GM23248 (cell line): ENCODE results near the gene EPHA1. TPM values are rescaled to one million over a fixed set of nuclear protein-coding genes. Genes with fewer than 3 reads are reported as not detected.

ENCODE experiments used
- DNase-seq: peaks from one replicate; pipeline ENCODE4 v3.0.0-alpha.2; 2015
- H2AFZ ChIP-seq: fragments of 200-600 bp; sonication (generic); 2 replicates; pipeline ENCODE4 v1.6.1; 2016; ENCODE audit warnings: antibody characterized with exemption
- H3F3A ChIP-seq: fragments of 200-600 bp; sonication (generic); 2 replicates; pipeline ENCODE4 v1.6.1; 2016; ENCODE audit warnings: mild to moderate bottlenecking, antibody characterized with exemption, mixed run types; ENCODE audit not compliant: insufficient read depth
- H3K27ac ChIP-seq: fragments of 200-600 bp; sonication (generic); 2 replicates; pipeline ENCODE4 v1.5.1; 2016; ENCODE audit warnings: mild to moderate bottlenecking
- H3K27me3 ChIP-seq: fragments of 200-600 bp; sonication (generic); replicated peaks from 2 replicates; pipeline ENCODE4 v1.6.1; 2016; ENCODE audit warnings: mild to moderate bottlenecking; ENCODE audit not compliant: insufficient read depth
- H3K36me3 ChIP-seq: fragments of 200-600 bp; sonication (generic); 2 replicates; pipeline ENCODE4 v1.6.1; 2016; ENCODE audit warnings: low read depth, mild to moderate bottlenecking
- H3K4me1 ChIP-seq: fragments of 200-600 bp; sonication (generic); 2 replicates; pipeline ENCODE4 v1.6.1; 2016; ENCODE audit warnings: mild to moderate bottlenecking; ENCODE audit not compliant: insufficient read depth
- H3K4me2 ChIP-seq: fragments of 200-600 bp; sonication (generic); one replicate; pipeline ENCODE4 v1.6.1; 2016; ENCODE audit warnings: mild to moderate bottlenecking; ENCODE audit not compliant: unreplicated experiment
- H3K4me3 ChIP-seq: fragments of 200-600 bp; sonication (generic); 2 replicates; pipeline ENCODE4 v1.5.1; 2016; ENCODE audit warnings: mild to moderate bottlenecking
- H3K79me2 ChIP-seq: fragments of 200-600 bp; sonication (generic); 2 replicates; pipeline ENCODE4 v1.6.1; 2016; ENCODE audit warnings: mild to moderate bottlenecking; ENCODE audit not compliant: insufficient read depth
- H3K9ac ChIP-seq: fragments of 200-600 bp; sonication (generic); 2 replicates; pipeline ENCODE4 v1.6.1; 2016; ENCODE audit warnings: mild to moderate bottlenecking
- H3K9me2 ChIP-seq: fragments of 200-600 bp; sonication (generic); 2 replicates; pipeline ENCODE4 v1.6.1; 2016; ENCODE audit warnings: mixed run types, mild to moderate bottlenecking, moderate library complexity; ENCODE audit not compliant: insufficient read depth
- H3K9me3 ChIP-seq: fragments of 200-600 bp; sonication (generic); one replicate; pipeline ENCODE4 v1.6.1; 2017; ENCODE audit warnings: low read depth
- H4K20me1 ChIP-seq: fragments of 200-600 bp; sonication (generic); 2 replicates; pipeline ENCODE4 v1.6.0; 2016; ENCODE audit not compliant: insufficient read depth
- EZH2 ChIP-seq: fragments of 200-600 bp; sonication (generic); IDR thresholded peaks from 2 replicates; pipeline ENCODE4 v1.6.1; 2018; ENCODE audit warnings: antibody characterized with exemption, mild to moderate bottlenecking; ENCODE audit not compliant: insufficient read depth, poor library complexity, severe bottlenecking
- EZH2phosphoT487 ChIP-seq: fragments of 200-600 bp; sonication (generic); IDR thresholded peaks from 2 replicates; pipeline ENCODE4 v1.6.1; 2018; ENCODE audit warnings: antibody characterized with exemption, moderate library complexity, mild to moderate bottlenecking, low read depth; ENCODE audit not compliant: insufficient read depth
- WGBS, 2 experiments: methylation state at CpG; one replicate each; pipeline ENCODE4 v1.1.6; 2015 to 2017; ENCODE audit warnings: low lambda C conversion rate in 2 of 2, low coverage in 1 of 2; ENCODE audit errors: missing lambda C conversion rate in 2 of 2; 5-methylcytosine and 5-hydroxymethylcytosine counted together
- in situ Hi-C: fragments of 300-500 bp; cut with MboI; formaldehyde crosslinking; loops from 2 replicates; pipeline ENCODE4 v1.15.0; 2020
- polyA plus RNA-seq: library from polyadenylated mRNA; unstranded; fragments of >200 nt; fragmentation: Nextera tagmentation; extraction: Ambion mirVana; gene quantifications from 2 replicates; pipeline ENCODE4 v1.2.1, GENCODE V29; 2016
- total RNA-seq: library from RNA; depleted of rRNA; stranded (reverse); fragments of >200 nt; shearing (Covaris generic); gene quantifications from 2 replicates; pipeline ENCODE4 v1.2.3, GENCODE V29; 2014

The EPHA1 gene
- total and polyA plus RNA-seq, 2 experiments from 2014 or later: 0.83 TPM; not detected in 1

DNA sequence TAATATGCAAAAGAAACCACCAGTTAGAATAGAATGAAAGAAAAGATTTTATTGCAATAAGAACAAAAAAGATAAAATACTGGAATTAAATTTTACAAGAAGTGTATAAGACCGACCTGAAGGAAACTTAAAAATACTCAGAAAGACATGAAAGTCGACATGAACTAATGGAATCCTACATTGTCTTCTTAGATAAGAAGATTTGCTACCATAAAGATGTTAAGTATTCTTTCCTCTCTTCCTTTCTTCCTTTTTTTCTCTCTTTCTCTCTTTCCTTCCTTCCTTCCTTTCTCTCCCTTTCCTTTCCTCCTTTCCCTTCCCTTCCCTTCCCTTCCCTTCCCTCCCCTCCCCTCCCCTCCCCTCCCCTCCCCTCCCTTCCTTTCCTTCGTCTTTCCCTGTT is 41.1 kb upstream of the EPHA1 start:
- no peaks in the 10 kb centered on the region for H3K36me3 ChIP-seq
- H2AFZ ChIP-seq: no peak overlapping the region
- TF ChIP-seq EZH2phosphoT487 (no peak), EZH2 (no peak)

DNA sequence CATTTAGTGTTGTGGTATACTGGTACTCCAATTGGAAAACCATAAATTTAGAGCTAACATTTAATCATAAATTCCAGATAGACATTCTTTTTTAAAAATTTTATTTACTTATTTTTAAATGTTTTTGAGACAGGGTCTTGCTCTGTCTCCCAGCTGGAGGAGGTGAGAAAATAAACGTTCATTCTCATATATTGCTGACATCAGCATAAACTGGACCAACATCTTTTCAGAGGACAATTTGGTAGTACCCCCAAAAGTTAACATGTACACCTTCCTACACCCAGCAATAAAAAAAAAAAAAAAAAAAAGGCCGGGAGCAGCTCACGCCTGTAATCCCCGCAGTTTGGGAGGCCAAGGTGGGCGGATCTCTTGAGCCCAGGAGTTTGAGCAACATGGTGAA is 39.8 kb upstream of the EPHA1 start:
- no peak overlapping the region for H2AFZ ChIP-seq
- in situ Hi-C loops: no loop called here
- H3K27me3 ChIP-seq: no peaks in the 10 kb centered on the region
- 0 out of 2 replicates have a peak, but pooled peaks cover 6% of the 10 kb centered on the region for H3K4me1 ChIP-seq
- H4K20me1 ChIP-seq: no peaks in the 10 kb centered on the region
- H3K9me2 ChIP-seq: no peaks in the 10 kb centered on the region
- no peaks in the 10 kb centered on the region for H3F3A ChIP-seq
- no peak overlapping the region for H3K27ac ChIP-seq
- no peaks in the 10 kb centered on the region for H3K9me3 ChIP-seq
- no peak overlapping the region for H3K4me2 ChIP-seq
- no peak for DNase-seq
- no peak overlapping the region for H3K9ac ChIP-seq
- H3K36me3 ChIP-seq: no peaks in the 10 kb centered on the region
- TF ChIP-seq EZH2 (no peak), EZH2phosphoT487 (no peak)
- 90 to 91% methylated on average over 5 of the region's 5 CpGs for WGBS, 2 experiments
- H3K79me2 ChIP-seq: no peaks in the 10 kb centered on the region
- no peak overlapping the region for H3K4me3 ChIP-seq

More for the DNA sequence above, 41.1 kb upstream of the EPHA1 start:
- 0 out of 2 replicates have a peak, but pooled peaks cover 1% of the 10 kb centered on the region for H3F3A ChIP-seq
- no peaks in the 10 kb centered on the region for H3K79me2 ChIP-seq
- H3K9me3 ChIP-seq: no peaks in the 10 kb centered on the region
- H3K27me3 ChIP-seq: no peaks in the 10 kb centered on the region
- no peak for DNase-seq
- H3K27ac ChIP-seq: no peak overlapping the region
- no peak overlapping the region for H3K9ac ChIP-seq
- in situ Hi-C loops: no loop called here
- no peaks in the 10 kb centered on the region for H3K9me2 ChIP-seq
- H3K4me1 ChIP-seq: peaks cover 17% of the 10 kb centered on the region
- 63 to 67% methylated on average over 3 of the region's 3 CpGs for WGBS, 2 experiments
- H3K4me2 ChIP-seq: no peak overlapping the region
- no peak overlapping the region for H3K4me3 ChIP-seq
- H4K20me1 ChIP-seq: no peaks in the 10 kb centered on the region

DNA sequence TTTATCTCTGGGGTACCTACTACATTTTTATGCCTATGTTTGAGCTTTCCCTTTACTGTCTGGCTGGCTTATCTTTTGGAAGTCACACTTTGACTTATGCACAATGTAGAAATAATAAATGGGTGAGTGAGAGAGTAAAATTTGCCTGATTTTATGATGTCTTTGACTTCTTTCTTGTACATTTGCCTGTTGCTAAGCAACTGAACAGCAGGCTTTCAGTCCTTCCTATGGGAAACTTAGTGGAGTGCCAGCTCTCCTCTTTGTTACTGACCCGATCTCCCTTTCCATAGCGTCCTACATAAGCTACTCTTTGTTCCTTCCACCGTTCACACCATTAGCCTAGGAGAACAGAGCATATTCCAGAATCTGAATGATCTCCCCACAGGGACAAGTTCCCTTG is 38.8 kb upstream of the EPHA1 start:
- no peak for DNase-seq
- TF ChIP-seq EZH2phosphoT487 (no peak), EZH2 (no peak)
- Histone ChIP-seq H3F3A (no peaks in the 10 kb centered on the region), H2AFZ (no peak overlapping the region), H3K4me1 (0 out of 2 replicates have a peak, but pooled peaks cover 2% of the 10 kb centered on the region), H3K79me2 (no peaks in the 10 kb centered on the region), H3K9me3 (no peaks in the 10 kb centered on the region), H3K27ac (no peak overlapping the region), H3K4me2 (no peak overlapping the region), H3K36me3 (no peaks in the 10 kb centered on the region), H3K9ac (no peak overlapping the region), H3K27me3 (no peaks in the 10 kb centered on the region), H3K9me2 (no peaks in the 10 kb centered on the region), H3K4me3 (no peak overlapping the region), H4K20me1 (no peaks in the 10 kb centered on the region)
- 65 to 70% methylated on average over 3 of the region's 3 CpGs for WGBS, 2 experiments
- in situ Hi-C loops: no loop called here

DNA sequence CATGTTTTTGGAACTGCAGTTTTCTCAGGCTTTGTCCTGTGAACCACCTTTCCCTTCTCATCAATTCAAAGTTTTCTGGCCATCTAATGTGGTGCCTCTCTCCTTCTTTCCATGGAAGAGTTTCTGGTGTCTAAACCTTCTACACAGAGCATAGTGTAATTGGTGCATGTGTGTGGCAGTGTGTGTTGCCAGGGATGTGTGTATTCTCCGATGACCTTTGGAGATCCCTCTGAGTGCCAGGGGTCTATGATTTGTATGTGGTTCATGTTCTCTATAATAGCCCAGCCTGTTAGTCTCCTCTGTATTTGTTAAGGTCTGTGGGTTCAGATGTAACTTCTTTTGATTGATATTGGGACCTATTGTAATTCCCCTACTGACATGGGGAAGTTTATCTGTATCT is 36.1 kb upstream of the EPHA1 start:
- no peaks in the 10 kb centered on the region for H3K27me3 ChIP-seq
- in situ Hi-C loops: no loop called here
- no peak for DNase-seq

More for the DNA sequence above, 36.1 kb upstream of the EPHA1 start:
- WGBS, 2 experiments: 92 to 95% methylated on average over 1 of the region's 1 CpG
- H3K4me3 ChIP-seq: no peak overlapping the region
- no peaks in the 10 kb centered on the region for H3K36me3 ChIP-seq
- no peaks in the 10 kb centered on the region for H3K9me2 ChIP-seq
- H2AFZ ChIP-seq: no peak overlapping the region
- H3K9ac ChIP-seq: no peak overlapping the region
- H3K79me2 ChIP-seq: no peaks in the 10 kb centered on the region
- no peaks in the 10 kb centered on the region for H3K4me1 ChIP-seq
- no peaks in the 10 kb centered on the region for H4K20me1 ChIP-seq
- TF ChIP-seq EZH2 (no peak), EZH2phosphoT487 (no peak)
- H3F3A ChIP-seq: no peaks in the 10 kb centered on the region
- no peak overlapping the region for H3K27ac ChIP-seq
- H3K9me3 ChIP-seq: no peaks in the 10 kb centered on the region
- no peak overlapping the region for H3K4me2 ChIP-seq
